GM18873 (cell line): ENCODE data around the gene CYBA.

Experiments used
- ATAC-seq: cut with Tn5 transposase; IDR thresholded peaks from one replicate; pipeline ENCODE4 v1.9.1; 2021; ENCODE audit warnings: mild to moderate bottlenecking, moderate library complexity, moderate number of reproducible peaks; ENCODE audit not compliant: unreplicated experiment, low FRiP score

Gene CYBA

GRCh38 chr16:88662843-88663606 is 12.2 kb upstream of the CYBA start, which contains the start of gene MVD:
Gene MVD (minus strand): TSS chr16:88663091. CDS start chr16:88663080, 11 bp downstream.
- peak; percentile 92 for ATAC-seq

GRCh38 chr16:88662222-88662842 is 11.5 kb upstream of the CYBA start:
- ATAC-seq: no peak

DNA sequence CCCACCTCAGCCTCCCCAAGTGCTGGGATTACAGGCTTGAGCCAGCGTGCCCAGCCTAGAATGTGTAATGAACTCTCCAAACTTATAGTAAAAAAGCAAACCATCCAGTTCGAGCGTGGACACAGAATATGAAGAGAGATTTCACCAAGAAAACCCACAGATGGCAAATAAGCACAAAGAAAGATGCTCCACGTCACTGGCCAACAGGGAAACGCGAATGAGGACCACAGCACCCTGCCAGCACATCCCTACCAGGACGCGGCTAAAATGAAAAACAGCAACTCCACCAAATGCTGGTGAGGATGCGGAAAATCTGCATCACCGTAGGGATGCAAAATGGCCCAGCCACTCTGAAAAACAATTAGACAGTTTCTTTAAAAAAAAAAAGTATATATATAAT is 10.6 kb upstream of the CYBA start:
- no peak for ATAC-seq

DNA sequence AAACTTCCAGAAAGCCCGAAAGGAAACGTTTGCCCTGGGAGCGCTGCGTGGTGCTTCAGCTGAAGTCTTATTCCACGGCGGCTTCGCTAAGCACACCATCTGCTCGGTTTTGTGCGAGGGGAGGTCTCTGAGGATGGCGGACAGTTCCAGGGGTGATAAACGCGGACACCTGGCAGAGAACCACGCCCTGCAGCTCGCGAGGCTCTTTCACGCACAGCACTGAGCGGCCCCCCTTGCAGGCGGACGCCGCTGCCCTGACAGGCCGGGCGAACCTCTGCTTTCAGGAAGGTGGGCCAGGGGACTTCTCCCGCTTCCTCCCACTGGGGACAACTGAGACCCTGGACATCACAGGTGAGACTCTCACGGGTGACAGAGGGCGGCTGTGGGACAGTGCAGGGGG is 8.3 kb upstream of the CYBA start:
- no peak for ATAC-seq

- no peak for ATAC-seq
These were observed 7.9 kb upstream of the CYBA start for GRCh38 chr16:88658714-88659113.

- no peak for ATAC-seq
These were observed 6.5 kb upstream of the CYBA start for GRCh38 chr16:88657371-88657770.

GRCh38 chr16:88656291-88656980 is 5.6 kb upstream of the CYBA start:
- ATAC-seq: no peak

GRCh38 chr16:88655733-88656281 is 5.0 kb upstream of the CYBA start:
- no peak for ATAC-seq

- no peak for ATAC-seq
These were observed 4.3 kb upstream of the CYBA start for GRCh38 chr16:88655053-88655732.

- ATAC-seq: no peak
These were observed 3.7 kb upstream of the CYBA start for GRCh38 chr16:88654363-88655052.

GRCh38 chr16:88653596-88654362 is 2.9 kb upstream of the CYBA start:
- ATAC-seq: no peak

GRCh38 chr16:88653101-88653500 is 2.2 kb upstream of the CYBA start:
- ATAC-seq: no peak

- ATAC-seq: no peak
These were observed 1.9 kb upstream of the CYBA start for GRCh38 chr16:88652762-88653063.

GRCh38 chr16:88651989-88652761 is 1.3 kb upstream of the CYBA start:
- ATAC-seq: no peak

- ATAC-seq: peak; percentile 66
These were observed 579 bp upstream of the CYBA start for GRCh38 chr16:88651276-88651988.

DNA sequence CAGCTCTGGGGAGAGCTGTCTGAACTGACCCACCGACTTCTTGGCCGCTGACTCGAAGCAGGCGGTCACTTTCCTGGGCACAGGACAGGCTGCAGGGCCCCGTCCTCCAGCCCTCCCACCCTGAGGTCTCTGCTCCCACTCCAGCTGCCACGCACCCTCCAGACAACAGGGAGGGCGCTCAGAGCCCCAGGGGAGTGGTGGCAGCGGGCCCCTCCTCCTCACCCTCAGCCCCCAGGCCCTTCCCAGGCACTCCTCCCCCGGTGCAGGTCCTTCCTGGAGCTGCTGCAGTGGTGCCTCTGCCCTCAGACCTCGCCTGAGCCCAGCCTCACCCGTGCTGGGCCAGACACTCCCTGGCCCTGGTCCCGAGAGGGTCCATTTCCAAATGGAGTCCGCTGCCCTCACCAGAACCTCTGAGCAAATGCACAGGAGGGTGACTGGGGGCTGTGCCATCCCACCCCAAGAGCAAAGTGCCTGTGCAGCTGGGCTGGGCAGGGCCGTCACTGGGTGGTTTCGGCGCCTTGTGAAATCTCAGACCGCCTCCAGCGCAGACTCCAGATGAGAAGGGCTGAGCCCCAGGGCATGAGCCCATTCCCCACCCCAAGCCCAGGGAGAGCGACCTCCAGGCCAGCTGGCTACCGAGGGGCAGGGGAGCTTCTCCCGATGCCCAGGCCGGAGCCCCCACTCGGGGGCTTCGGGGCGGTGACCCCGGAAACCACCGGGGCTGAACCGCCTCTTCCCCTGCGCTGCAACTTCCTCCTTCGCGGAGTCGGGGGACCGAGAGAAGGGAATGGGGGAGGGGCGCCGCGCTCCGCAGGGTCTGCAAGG is 717 bp downstream of the CYBA start:
- ATAC-seq: peak; percentile 12

DNA sequence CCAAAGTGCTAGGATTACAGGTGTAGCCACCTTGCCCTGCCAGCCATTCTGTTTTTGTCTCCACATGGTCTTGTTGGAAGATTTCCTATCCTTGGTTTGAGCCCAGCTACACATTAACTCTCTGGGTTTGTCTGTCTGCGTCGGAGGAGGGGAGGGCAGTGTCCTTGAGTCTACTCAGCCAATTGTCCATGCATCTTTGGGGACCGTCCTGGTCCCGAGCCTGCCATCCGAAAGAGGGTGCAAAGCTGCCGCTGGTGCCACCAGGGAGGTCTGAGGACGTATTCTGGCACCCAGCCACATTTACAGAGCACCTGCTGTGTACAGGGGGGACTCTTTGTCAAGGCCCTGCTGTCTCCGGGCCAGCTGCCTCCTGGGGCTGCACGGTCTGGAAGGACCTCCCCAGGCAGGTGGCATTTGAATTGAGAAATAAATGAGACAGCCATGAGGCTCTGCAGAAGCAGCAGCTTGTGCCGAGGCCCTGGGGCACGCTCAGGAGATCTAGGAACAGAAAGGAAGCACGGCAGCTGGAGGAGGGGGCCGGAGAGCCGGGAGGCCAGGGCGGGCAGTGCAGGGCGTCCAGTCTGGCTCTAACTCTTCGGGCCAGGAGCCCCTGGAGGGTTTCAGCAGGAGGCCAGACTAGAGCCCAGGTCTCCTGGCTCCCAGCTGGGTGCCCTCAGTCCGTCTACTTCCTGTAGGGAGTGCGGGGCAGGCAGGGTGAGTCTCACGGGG is 1.5 kb downstream of the CYBA start:
- no peak for ATAC-seq
